ENCODE results near the gene APOC4. TPM values are rescaled to one million over a fixed set of nuclear protein-coding genes. Genes with fewer than 3 reads are reported as not detected.

The APOC4 gene
- total and polyA plus RNA-seq, 12 donors, result 0.67 to 4.5 (median 1.3) TPM; not detected in 5

- Histone ChIP-seq H3K27ac (peak overlapping the region in 4 of 5 donors; percentile 4 to 94 (median 78)), H3K4me1 (replicated peaks in 1 of 2) (peaks cover 18 to 67% of the 10 kb centered on the region in 2 donors), H3K9me3 (replicated peaks in 1 of 3) (no peaks in the 10 kb centered on the region), H3K27me3 (no peaks in the 10 kb centered on the region), H3K4me3 (no peak overlapping the region), H3K36me3 (replicated peaks in 1 of 2) (peaks cover 0 to 11% of the 10 kb centered on the region in 2 donors)
- intact Hi-C loops (cut with DNase I), result no loop called here
- WGBS, 4 donors, result 49 to 61% (median 58%) methylated on average over 4 to 7 of the region's 7 CpGs
- TF ChIP-seq CTCF (IDR thresholded peaks at IDR 0.05) (no peak), POLR2A (IDR thresholded peaks at IDR 0.05) (peak in 1 of 2 donors; percentile 10)
- peak in 1 of 7 donors; percentile 45 for DNase-seq
These were observed 15.5 kb downstream of the APOC4 start for GRCh38 chr19:44957526-44957925.

DNA sequence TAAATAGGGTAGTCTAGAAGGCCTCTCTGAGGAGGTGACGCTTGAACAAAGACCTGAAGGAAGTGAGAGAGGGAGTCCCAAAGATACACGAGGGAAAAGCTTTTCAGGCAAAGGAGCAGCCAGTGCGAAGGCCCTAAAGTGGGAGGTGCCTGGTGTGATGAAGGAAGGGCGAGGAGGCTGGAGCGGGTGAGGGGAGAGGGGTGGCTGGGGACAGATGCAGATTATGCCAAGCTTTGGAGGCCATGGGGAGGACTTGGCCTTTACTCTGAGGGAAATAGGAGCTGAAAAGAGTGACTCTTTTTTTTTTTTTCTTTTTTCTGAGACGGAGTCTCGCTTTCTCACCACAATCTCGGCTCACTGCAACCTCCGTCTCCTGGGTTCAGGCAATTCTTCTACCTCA, 16.1 kb downstream of the APOC4 start:
- Histone ChIP-seq H3K27ac (peak overlapping the region in 4 of 5 donors; percentile 4 to 94 (median 78)), H3K27me3 (no peaks in the 10 kb centered on the region), H3K4me1 (replicated peaks in 1 of 2) (peaks cover 18 to 67% of the 10 kb centered on the region in 2 donors), H3K36me3 (replicated peaks in 1 of 2) (peaks cover 0 to 16% of the 10 kb centered on the region in 2 donors), H3K4me3 (no peak overlapping the region), H3K9me3 (replicated peaks in 1 of 3) (no peaks in the 10 kb centered on the region)
- peak in 6 of 7 donors; percentile 47 to 70 (median 66) for DNase-seq
- TF ChIP-seq POLR2A (IDR thresholded peaks at IDR 0.05) (peak in 1 of 2 donors; percentile 18), CTCF (IDR thresholded peaks at IDR 0.05) (no peak)
- 38 to 52% (median 46%) methylated on average over 7 to 9 of the region's 9 CpGs for WGBS, 4 donors
- intact Hi-C loops (cut with DNase I), result no loop called here

GRCh38 chr19:44959691-44960090, 17.7 kb downstream of the APOC4 start:
- no peak for DNase-seq
- peaks cover 18 to 55% of the 10 kb centered on the region in 2 donors for H3K4me1 ChIP-seq (replicated peaks in 1 of 2)
- no peaks in the 10 kb centered on the region for H3K9me3 ChIP-seq (replicated peaks in 1 of 3)
- no peak overlapping the region for H3K27ac ChIP-seq
- WGBS, 4 donors, result 68 to 80% (median 74%) methylated on average over 4 to 5 of the region's 5 CpGs
- H3K36me3 ChIP-seq (replicated peaks in 1 of 2), result peaks cover 0 to 30% of the 10 kb centered on the region in 2 donors
- H3K27me3 ChIP-seq, result no peaks in the 10 kb centered on the region
- H3K4me3 ChIP-seq, result no peak overlapping the region
- TF ChIP-seq CTCF (IDR thresholded peaks at IDR 0.05) (no peak), POLR2A (IDR thresholded peaks at IDR 0.05) (no peak)
- intact Hi-C loops (cut with DNase I), result loop anchor here in 1 of 2 donors (10.0 kb wide), 1 partner anchor 95 kb away; no protein-coding TSS in a partner anchor

GRCh38 chr19:44960906-44961728, 19.1 kb downstream of the APOC4 start:
- peaks cover 0 to 42% of the 10 kb centered on the region in 2 donors for H3K36me3 ChIP-seq (replicated peaks in 1 of 2)
- intact Hi-C loops (cut with DNase I), result loop anchor here in 1 of 2 donors (10.0 kb wide), 1 partner anchor 94 kb away; no protein-coding TSS in a partner anchor

More at GRCh38 chr19:44960906-44961728, 19.1 kb downstream of the APOC4 start:
- Histone ChIP-seq H3K27me3 (no peaks in the 10 kb centered on the region), H3K9me3 (replicated peaks in 1 of 3) (no peaks in the 10 kb centered on the region), H3K4me1 (replicated peaks in 1 of 2) (peaks cover 18 to 52% of the 10 kb centered on the region in 2 donors), H3K4me3 (no peak overlapping the region), H3K27ac (peak overlapping the region in 3 of 5 donors; percentile 30 to 34 (median 31))
- TF ChIP-seq POLR2A (IDR thresholded peaks at IDR 0.05) (no peak), CTCF (IDR thresholded peaks at IDR 0.05) (no peak)
- WGBS, 4 donors, result 43 to 65% (median 56%) methylated on average over 8 of the region's 8 CpGs
- DNase-seq, result peak in 1 of 7 donors; percentile 23
